WTC11 (cell line): ENCODE results near the gene GTF2H2C_2.
"Not testable (repeated sequence)": the region's sequence is repeated elsewhere in the genome, so short reads cannot be mapped to it uniquely, and the experiment has no call there.

ENCODE experiments used
- ATF1 ChIP-seq: sonication (generic); formaldehyde crosslinking; IDR thresholded peaks from 2 replicates; pipeline ENCODE4 v1.8.1; 2023; ENCODE audit warnings: mild to moderate bottlenecking, moderate library complexity, missing genetic modification reagents
- CBFB ChIP-seq: sonication (generic); formaldehyde crosslinking; IDR thresholded peaks from 2 replicates; pipeline ENCODE4 v1.8.1; 2022; ENCODE audit warnings: mild to moderate bottlenecking, low read depth, missing genetic modification reagents
- CTCF ChIP-seq: fragments of 200-600 bp; IDR thresholded peaks from 2 replicates; pipeline ENCODE4 v1.8.0; 2022; ENCODE audit warnings: antibody characterized with exemption
- ESRRA ChIP-seq: sonication (generic); formaldehyde crosslinking; IDR thresholded peaks from 2 replicates; pipeline ENCODE4 v1.8.1; 2022; ENCODE audit warnings: mild to moderate bottlenecking, missing genetic modification reagents, borderline replicate concordance
- ETV6 ChIP-seq: sonication (generic); formaldehyde crosslinking; IDR thresholded peaks from 2 replicates; pipeline ENCODE4 v1.8.1; 2022; ENCODE audit warnings: mild to moderate bottlenecking, missing genetic modification reagents
- FOXJ3 ChIP-seq: sonication (generic); formaldehyde crosslinking; IDR thresholded peaks from 2 replicates; pipeline ENCODE4 v1.9.0; 2021; ENCODE audit warnings: missing genetic modification reagents, mild to moderate bottlenecking, borderline replicate concordance
- GABPB1 ChIP-seq: sonication (generic); formaldehyde crosslinking; IDR thresholded peaks from 2 replicates; pipeline ENCODE4 v1.8.1; 2023; ENCODE audit warnings: mild to moderate bottlenecking, missing genetic modification reagents
- SP1 ChIP-seq: sonication (generic); formaldehyde crosslinking; conservative IDR thresholded peaks from 2 replicates; pipeline ENCODE4 v1.8.1; 2022; ENCODE audit warnings: missing genetic modification reagents
- TEAD4 ChIP-seq: sonication (generic); formaldehyde crosslinking; IDR thresholded peaks from 2 replicates; pipeline ENCODE4 v1.8.0; 2022; ENCODE audit warnings: mild to moderate bottlenecking, missing genetic modification reagents
- TF ChIP-seq, protein P1 (sequence below): sonication (generic); formaldehyde crosslinking; IDR thresholded peaks from 2 replicates; pipeline ENCODE4 v1.8.0; 2022; ENCODE audit warnings: mild to moderate bottlenecking, missing genetic modification reagents

- TF ChIP-seq SP1 (CRISPR knock-in tag); CTCF; FOXJ3 (CRISPR knock-in tag); ATF1 (CRISPR knock-in tag); ESRRA (CRISPR knock-in tag); ETV6 (CRISPR knock-in tag); CBFB (CRISPR knock-in tag); TEAD4 (CRISPR knock-in tag); GABPB1 (CRISPR knock-in tag): not testable (repeated sequence)
- TF ChIP-seq, protein P1, sequence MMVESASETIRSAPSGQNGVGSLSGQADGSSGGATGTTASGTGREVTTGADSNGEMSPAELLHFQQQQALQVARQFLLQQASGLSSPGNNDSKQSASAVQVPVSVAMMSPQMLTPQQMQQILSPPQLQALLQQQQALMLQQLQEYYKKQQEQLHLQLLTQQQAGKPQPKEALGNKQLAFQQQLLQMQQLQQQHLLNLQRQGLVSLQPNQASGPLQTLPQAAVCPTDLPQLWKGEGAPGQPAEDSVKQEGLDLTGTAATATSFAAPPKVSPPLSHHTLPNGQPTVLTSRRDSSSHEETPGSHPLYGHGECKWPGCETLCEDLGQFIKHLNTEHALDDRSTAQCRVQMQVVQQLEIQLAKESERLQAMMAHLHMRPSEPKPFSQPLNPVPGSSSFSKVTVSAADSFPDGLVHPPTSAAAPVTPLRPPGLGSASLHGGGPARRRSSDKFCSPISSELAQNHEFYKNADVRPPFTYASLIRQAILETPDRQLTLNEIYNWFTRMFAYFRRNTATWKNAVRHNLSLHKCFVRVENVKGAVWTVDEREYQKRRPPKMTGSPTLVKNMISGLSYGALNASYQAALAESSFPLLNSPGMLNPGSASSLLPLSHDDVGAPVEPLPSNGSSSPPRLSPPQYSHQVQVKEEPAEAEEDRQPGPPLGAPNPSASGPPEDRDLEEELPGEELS (CRISPR knock-in tag) = not testable (repeated sequence)
These were observed 41.9 kb downstream of the GTF2H2C_2 start for GRCh38 chr5:70457093-70457492.
